Ascending aorta (tissue), 2 donors: ENCODE measurements around the gene MLXIP. TPM values are rescaled to one million over a fixed set of nuclear protein-coding genes. Genes with fewer than 3 reads are reported as not detected.

Source experiments
- DNase-seq, 2 donors: peaks; one replicate each; pipeline ENCODE4 v3.0.0-alpha.2; 2019; ENCODE audit warnings: low spot score in 2 of 2
- H3K27ac ChIP-seq, 2 donors: fragments of 200-600 bp; sonication (generic); one replicate each; pipeline ENCODE4 v1.5.1; 2016 to 2017; ENCODE audit warnings: mild to moderate bottlenecking in 1 of 2
- H3K27me3 ChIP-seq: fragments of 200-600 bp; sonication (generic); one replicate; pipeline ENCODE4 v1.5.1; 2017
- H3K36me3 ChIP-seq, 2 donors: fragments of 200-600 bp; sonication (generic); one replicate each; pipeline ENCODE4 v1.5.1; 2016
- H3K4me1 ChIP-seq, 2 donors: fragments of 200-600 bp; sonication (generic); one replicate each; pipeline ENCODE4 v1.5.1; 2016 to 2017; ENCODE audit warnings: mild to moderate bottlenecking in 1 of 2
- H3K4me3 ChIP-seq, 2 donors: fragments of 200-600 bp; sonication (generic); one replicate each; pipeline ENCODE4 v1.5.1; 2016 to 2017; ENCODE audit warnings: mild to moderate bottlenecking in 1 of 2
- H3K9me3 ChIP-seq, 2 donors: fragments of 200-600 bp; sonication (generic); one replicate each; pipeline ENCODE4 v1.5.1; 2016
- CTCF ChIP-seq, 3 experiments: fragments of 200-600 bp in 2 of 3; fragments of 450-650 bp in 1 of 3; sonication (generic) in 2 of 3; IDR thresholded peaks; one replicate each; pipeline ENCODE4 v1.5.1; 2016 to 2019; ENCODE audit warnings: antibody characterized with exemption in 3 of 3, mild to moderate bottlenecking in 1 of 3, moderate library complexity in 1 of 3
- intact Hi-C: fragments of 100-400 bp; cut with DNase I; formaldehyde crosslinking; loops from one replicate; pipeline ENCODE4 v1.15.1; 2023
- total RNA-seq: library from RNA; depleted of rRNA; stranded (reverse); fragments of >200 nt; gene quantifications from one replicate; pipeline ENCODE4 v1.1.0, GENCODE V29; 2016

MLXIP gene
- total RNA-seq, 1 donor from 2014 or later = 62.3 TPM

GRCh38 chr12:122082621-122083356 lies 4.2 kb downstream of the MLXIP start:
- intact Hi-C loops = no loop called here
- Histone ChIP-seq H3K9me3 (no peaks in the 10 kb centered on the region), H3K27me3 (no peaks in the 10 kb centered on the region), H3K4me3 (no peak overlapping the region), H3K27ac (peak overlapping the region in 1 of 2 donors; percentile 79), H3K36me3 (peaks cover 7 to 26% of the 10 kb centered on the region in 2 donors), H3K4me1 (peaks cover 14 to 24% of the 10 kb centered on the region in 2 donors)
- DNase-seq = no peak
- no peak for TF ChIP-seq CTCF (IDR thresholded peaks at IDR 0.05)

GRCh38 chr12:122084857-122085405 lies 6.4 kb downstream of the MLXIP start:
- DNase-seq = no peak
- Histone ChIP-seq H3K4me1 (peaks cover 17 to 38% of the 10 kb centered on the region in 2 donors), H3K27ac (no peak overlapping the region), H3K36me3 (peaks cover 7 to 26% of the 10 kb centered on the region in 2 donors), H3K4me3 (no peak overlapping the region), H3K9me3 (no peaks in the 10 kb centered on the region), H3K27me3 (no peaks in the 10 kb centered on the region)
- intact Hi-C loops = no loop called here
- no peak for TF ChIP-seq CTCF (IDR thresholded peaks at IDR 0.05)

- DNase-seq = no peak
- no peak for TF ChIP-seq CTCF (IDR thresholded peaks at IDR 0.05)
- H3K36me3 ChIP-seq = peaks cover 7 to 26% of the 10 kb centered on the region in 2 donors
- intact Hi-C loops = no loop called here
- H3K9me3 ChIP-seq = no peaks in the 10 kb centered on the region
- no peak overlapping the region for H3K27ac ChIP-seq
- H3K4me3 ChIP-seq = no peak overlapping the region
- H3K27me3 ChIP-seq = no peaks in the 10 kb centered on the region
- H3K4me1 ChIP-seq = peaks cover 17 to 38% of the 10 kb centered on the region in 2 donors
Measured at GRCh38 chr12:122085591-122085990, 7.0 kb downstream of the MLXIP start.

- H3K36me3 ChIP-seq = peaks cover 7 to 26% of the 10 kb centered on the region in 2 donors
- no peaks in the 10 kb centered on the region for H3K27me3 ChIP-seq
- no peak overlapping the region for H3K4me3 ChIP-seq
- intact Hi-C loops = no loop called here
- no peak for DNase-seq
- TF ChIP-seq CTCF (IDR thresholded peaks at IDR 0.05) = no peak
- H3K9me3 ChIP-seq = no peaks in the 10 kb centered on the region
- peaks cover 17 to 39% of the 10 kb centered on the region in 2 donors for H3K4me1 ChIP-seq
- no peak overlapping the region for H3K27ac ChIP-seq
Measured at GRCh38 chr12:122086116-122086515, 7.6 kb downstream of the MLXIP start.

GRCh38 chr12:122086641-122087285 lies 8.2 kb downstream of the MLXIP start:
- Histone ChIP-seq H3K36me3 (peaks cover 7 to 26% of the 10 kb centered on the region in 2 donors), H3K4me3 (no peak overlapping the region), H3K27ac (no peak overlapping the region), H3K9me3 (no peaks in the 10 kb centered on the region), H3K27me3 (no peaks in the 10 kb centered on the region), H3K4me1 (peaks cover 21 to 39% of the 10 kb centered on the region in 2 donors)
- DNase-seq = no peak
- TF ChIP-seq CTCF (IDR thresholded peaks at IDR 0.05) = no peak
- intact Hi-C loops = no loop called here
